HepG2 (cell line): ENCODE results near the gene GRK5. TPM values are rescaled to one million over a fixed set of nuclear protein-coding genes. Genes with fewer than 3 reads are reported as not detected.

Experiments
- AGO2 ChIP-seq: fragments of 200-400 bp; formaldehyde crosslinking; optimal IDR thresholded peaks from 2 replicates; pipeline ENCODE3; 2017; ENCODE audit warnings: mild to moderate bottlenecking, low read depth, low read length, moderate library complexity
- ARNT2 ChIP-seq: sonication (generic); formaldehyde crosslinking; IDR thresholded peaks from 2 replicates; pipeline ENCODE4 v1.8.0; 2022; ENCODE audit warnings: mild to moderate bottlenecking, low read depth, missing genetic modification reagents, moderate library complexity
- ARNTL ChIP-seq: sonication (generic); formaldehyde crosslinking; IDR thresholded peaks from 2 replicates; pipeline ENCODE4 v1.4.0; 2020; ENCODE audit warnings: mild to moderate bottlenecking, missing genetic modification reagents
- ATF7-NPFF ChIP-seq: sonication (generic); formaldehyde crosslinking; IDR thresholded peaks from 2 replicates; pipeline ENCODE4 v1.8.1; 2023; ENCODE audit warnings: mild to moderate bottlenecking, low read depth, missing genetic modification reagents, moderate library complexity
- BRCA1 ChIP-seq: sonication (generic); formaldehyde crosslinking; IDR thresholded peaks from 2 replicates; pipeline ENCODE4 v1.4.0; 2020; ENCODE audit warnings: missing genetic modification reagents
- CHCHD3 ChIP-seq: sonication (generic); formaldehyde crosslinking; IDR thresholded peaks from 2 replicates; pipeline ENCODE4 v1.8.0; 2022; ENCODE audit warnings: mild to moderate bottlenecking, missing genetic modification reagents, moderate library complexity
- CSRNP2 ChIP-seq: sonication (generic); formaldehyde crosslinking; conservative IDR thresholded peaks from 2 replicates; pipeline ENCODE4 v1.8.0; 2022; ENCODE audit warnings: low read depth, missing genetic modification reagents
- MAZ ChIP-seq, 2 experiments: sonication (generic) in 1 of 2; formaldehyde crosslinking in 1 of 2; IDR thresholded peaks; 2 replicates each; pipeline versions ENCODE4 v1.5.0 to v1.6.1; 2012 to 2020; ENCODE audit warnings: low read depth in 2 of 2, mild to moderate bottlenecking in 2 of 2, borderline replicate concordance in 1 of 2, improper control_type of control experiment in 1 of 2, low read length in 1 of 2, missing genetic modification reagents in 1 of 2, moderate library complexity in 1 of 2
- MIER2 ChIP-seq: IDR thresholded peaks from 2 replicates; pipeline ENCODE4 v1.6.1; 2016; ENCODE audit warnings: missing biosample characterization, missing genetic modification reagents
- PBX3 ChIP-seq: sonication (generic); formaldehyde crosslinking; IDR thresholded peaks from 2 replicates; pipeline ENCODE4 v1.8.1; 2023; ENCODE audit warnings: missing genetic modification reagents, inconsistent platforms, borderline replicate concordance
- POLR2AphosphoS5 ChIP-seq: IDR thresholded peaks from 2 replicates; pipeline ENCODE4 v1.6.1; 2012; ENCODE audit warnings: low read depth, low read length
- RORA ChIP-seq: sonication (generic); formaldehyde crosslinking; IDR thresholded peaks from 2 replicates; pipeline ENCODE4 v1.5.0; 2020; ENCODE audit warnings: mild to moderate bottlenecking, missing genetic modification reagents, moderate library complexity
- SNAPC2 ChIP-seq: sonication (generic); formaldehyde crosslinking; IDR thresholded peaks from 2 replicates; pipeline ENCODE4 v1.8.1; 2022; ENCODE audit warnings: mild to moderate bottlenecking, missing genetic modification reagents
- TAF15 ChIP-seq: fragments of 200-400 bp; formaldehyde crosslinking; IDR thresholded peaks from one replicate; pipeline ENCODE4 v1.6.1; 2018; ENCODE audit warnings: mild to moderate bottlenecking, low read depth, low read length; ENCODE audit not compliant: poor library complexity, severe bottlenecking
- THYN1 ChIP-seq: sonication (generic); formaldehyde crosslinking; IDR thresholded peaks from 2 replicates; pipeline ENCODE4 v1.8.1; 2023; ENCODE audit warnings: low read depth, mild to moderate bottlenecking, moderate library complexity, missing genetic modification reagents, borderline replicate concordance
- XRCC5 ChIP-seq: fragments of 200-400 bp; formaldehyde crosslinking; optimal IDR thresholded peaks from 2 replicates; pipeline ENCODE3; 2017; ENCODE audit warnings: mild to moderate bottlenecking, low read length
- YEATS4 ChIP-seq: sonication (generic); formaldehyde crosslinking; IDR thresholded peaks from 2 replicates; pipeline ENCODE4 v1.4.0; 2020; ENCODE audit warnings: missing genetic modification reagents, borderline replicate concordance
- ZIK1 ChIP-seq: sonication (generic); formaldehyde crosslinking; IDR thresholded peaks from 2 replicates; pipeline ENCODE4 v1.5.0; 2020; ENCODE audit warnings: mild to moderate bottlenecking, low read depth, missing genetic modification reagents, borderline replicate concordance
- ZNF547 ChIP-seq: sonication (generic); formaldehyde crosslinking; IDR thresholded peaks from 2 replicates; pipeline ENCODE4 v1.5.1; 2020; ENCODE audit warnings: mild to moderate bottlenecking, missing genetic modification reagents
- ZNF782 ChIP-seq: sonication (generic); formaldehyde crosslinking; IDR thresholded peaks from 2 replicates; pipeline ENCODE4 v1.4.0; 2020; ENCODE audit warnings: missing genetic modification reagents, mild to moderate bottlenecking, borderline replicate concordance
- polyA plus RNA-seq, 8 experiments: library from polyadenylated mRNA; depleted of rRNA in 3 of 8; stranded (reverse) in 7 of 8; unstranded in 1 of 8; fragments of >200 nt; fragmentation: Illumina TruSeq in 4 of 8; extraction: Trizol in 4 of 8; gene quantifications; 2 replicates each; pipeline versions ENCODE4 v1.2.1 to v1.2.3, GENCODE V29; 2011 to 2016; ENCODE audit warnings: low read depth in 4 of 8, missing spikeins in 1 of 8, mixed read lengths in 1 of 8; ENCODE audit not compliant: insufficient read depth in 1 of 8
- total RNA-seq, 5 experiments: library from RNA; depleted of rRNA; stranded (reverse); fragments of >200 nt; fragmentation: Illumina TruSeq; extraction: Trizol; gene quantifications; 2 replicates each; pipeline ENCODE4 v1.2.3, GENCODE V29; 2016; ENCODE audit warnings: low read depth in 1 of 5
- TF ChIP-seq, protein P1 (sequence below): sonication (generic); formaldehyde crosslinking; IDR thresholded peaks from 2 replicates; pipeline ENCODE4 v1.5.1; 2020; ENCODE audit warnings: missing genetic modification reagents, mild to moderate bottlenecking, borderline replicate concordance
- TF ChIP-seq, protein P2 (sequence below): sonication (generic); formaldehyde crosslinking; IDR thresholded peaks from 2 replicates; pipeline ENCODE4 v1.5.0; 2020; ENCODE audit warnings: missing genetic modification reagents, mild to moderate bottlenecking, borderline replicate concordance

The GRK5 gene
- total and polyA plus RNA-seq, 2 of the 13 experiments (the other 11 are each of a cell fraction or from before 2014, with no cell fraction given): 10.4 to 12.6 TPM

DNA sequence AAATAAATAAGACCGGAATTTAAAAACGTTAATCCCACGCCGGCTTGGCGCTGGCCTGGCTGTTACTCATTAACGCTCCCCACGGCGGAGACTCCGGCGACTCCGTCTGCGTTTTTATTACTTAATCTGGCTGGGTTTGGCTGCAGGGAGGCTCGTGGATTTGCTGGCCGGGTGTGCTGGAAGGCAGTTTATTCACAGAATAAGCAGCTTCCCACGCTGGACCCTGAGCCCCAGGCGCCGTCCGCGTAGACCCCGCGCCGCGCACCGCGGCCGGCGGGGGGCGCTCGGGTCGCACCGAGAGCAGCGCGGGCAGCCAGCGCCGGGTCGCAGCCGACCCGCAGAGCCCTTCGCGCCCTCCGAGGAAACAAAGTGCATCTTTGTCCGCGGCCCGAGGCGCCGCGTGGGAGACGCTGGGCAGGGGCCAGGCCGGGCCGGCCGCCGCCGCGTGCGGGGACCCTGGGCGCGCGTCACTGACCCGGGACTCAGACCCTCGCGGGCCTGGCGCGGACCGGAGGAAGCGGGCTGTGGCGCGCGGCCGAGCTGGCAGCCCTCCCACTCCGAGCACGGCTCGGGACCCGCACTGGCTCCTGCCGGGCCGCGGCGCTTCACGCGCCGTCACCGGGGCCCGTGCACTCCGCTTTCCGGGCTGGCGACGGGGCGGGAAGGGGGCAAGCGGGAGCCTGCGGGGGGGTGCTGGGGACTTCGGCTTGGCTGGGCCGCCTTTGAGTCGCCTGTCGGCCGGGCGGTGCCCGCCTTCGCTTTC is 587 bp upstream of the GRK5 start (continued):
- TF ChIP-seq, protein P1, sequence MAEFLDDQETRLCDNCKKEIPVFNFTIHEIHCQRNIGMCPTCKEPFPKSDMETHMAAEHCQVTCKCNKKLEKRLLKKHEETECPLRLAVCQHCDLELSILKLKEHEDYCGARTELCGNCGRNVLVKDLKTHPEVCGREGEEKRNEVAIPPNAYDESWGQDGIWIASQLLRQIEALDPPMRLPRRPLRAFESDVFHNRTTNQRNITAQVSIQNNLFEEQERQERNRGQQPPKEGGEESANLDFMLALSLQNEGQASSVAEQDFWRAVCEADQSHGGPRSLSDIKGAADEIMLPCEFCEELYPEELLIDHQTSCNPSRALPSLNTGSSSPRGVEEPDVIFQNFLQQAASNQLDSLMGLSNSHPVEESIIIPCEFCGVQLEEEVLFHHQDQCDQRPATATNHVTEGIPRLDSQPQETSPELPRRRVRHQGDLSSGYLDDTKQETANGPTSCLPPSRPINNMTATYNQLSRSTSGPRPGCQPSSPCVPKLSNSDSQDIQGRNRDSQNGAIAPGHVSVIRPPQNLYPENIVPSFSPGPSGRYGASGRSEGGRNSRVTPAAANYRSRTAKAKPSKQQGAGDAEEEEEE (CRISPR knock-in tag): no peak
- 0 out of 2 replicates have a peak, but pooled peaks have one; percentile 26 for TF ChIP-seq MAZ (IDR thresholded peaks at IDR 0.05; ENCODE audit: borderline replicate concordance, low read depth, low read length)
- TF ChIP-seq MAZ (CRISPR knock-in tag; IDR thresholded peaks at IDR 0.05; ENCODE audit: low read depth): no peak; the same call in 1 of the 2 replicates
- TF ChIP-seq ARNTL: no peak
- 0 out of 2 replicates have a peak, but pooled peaks have one; percentile 17 for TF ChIP-seq ATF7-NPFF (CRISPR knock-in tag)
- TF ChIP-seq ZIK1 (CRISPR knock-in tag): 0 out of 2 replicates have a peak, but pooled peaks have one; percentile 8
- no peak for TF ChIP-seq SNAPC2 (CRISPR knock-in tag)
- TF ChIP-seq XRCC5: no peak
- peak; percentile 96 for TF ChIP-seq AGO2
- peak; percentile 40 for TF ChIP-seq YEATS4 (CRISPR knock-in tag)
- no peak for TF ChIP-seq ZNF782 (CRISPR knock-in tag)
- peak; percentile 49; the same call in 1 of the 2 replicates for TF ChIP-seq ARNT2 (CRISPR knock-in tag)
- no peak for TF ChIP-seq TAF15
- TF ChIP-seq PBX3 (CRISPR knock-in tag): no peak
- no peak for TF ChIP-seq RORA (CRISPR knock-in tag)
- no peak for TF ChIP-seq BRCA1 (CRISPR knock-in tag)
- no peak for TF ChIP-seq MIER2 (CRISPR knock-in tag)
- TF ChIP-seq THYN1 (CRISPR knock-in tag): no peak
- no peak; the same call in 1 of the 2 replicates for TF ChIP-seq POLR2AphosphoS5
- no peak for TF ChIP-seq CSRNP2 (CRISPR knock-in tag)
- TF ChIP-seq, protein P2, sequence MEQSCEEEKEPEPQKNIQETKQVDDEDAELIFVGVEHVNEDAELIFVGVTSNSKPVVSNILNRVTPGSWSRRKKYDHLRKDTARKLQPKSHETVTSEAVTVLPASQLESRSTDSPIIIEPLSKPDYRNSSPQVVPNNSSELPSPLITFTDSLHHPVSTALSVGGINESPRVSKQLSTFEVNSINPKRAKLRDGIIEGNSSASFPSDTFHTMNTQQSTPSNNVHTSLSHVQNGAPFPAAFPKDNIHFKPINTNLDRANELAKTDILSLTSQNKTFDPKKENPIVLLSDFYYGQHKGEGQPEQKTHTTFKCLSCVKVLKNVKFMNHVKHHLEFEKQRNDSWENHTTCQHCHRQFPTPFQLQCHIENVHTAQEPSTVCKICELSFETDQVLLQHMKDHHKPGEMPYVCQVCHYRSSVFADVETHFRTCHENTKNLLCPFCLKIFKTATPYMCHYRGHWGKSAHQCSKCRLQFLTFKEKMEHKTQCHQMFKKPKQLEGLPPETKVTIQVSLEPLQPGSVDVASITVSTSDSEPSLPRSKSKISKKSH: no peak; the same call in 1 of the 2 replicates
- no peak; the same call in 1 of the 2 replicates for TF ChIP-seq ZNF547 (CRISPR knock-in tag)
- TF ChIP-seq CHCHD3 (CRISPR knock-in tag): 0 out of 2 replicates have a peak, but pooled peaks have one; percentile 37
